Measurements from ENCODE around the gene TNS3.

TNS3 gene

GRCh38 chr7:47506382-47507339 lies 75.2 kb downstream of the TNS3 start:
- no peak for DNase-seq (ENCODE audit: low read depth in 3 of 3)

- no peak for DNase-seq (ENCODE audit: low read depth in 3 of 3)
These were observed 76.5 kb downstream of the TNS3 start for GRCh38 chr7:47505312-47506007.

- DNase-seq (ENCODE audit: low read depth in 3 of 3) = no peak
These were observed 77.2 kb downstream of the TNS3 start for GRCh38 chr7:47504551-47505311.

- no peak for DNase-seq (ENCODE audit: low read depth in 3 of 3)
These were observed 78.6 kb downstream of the TNS3 start for GRCh38 chr7:47503281-47503680.

- DNase-seq (ENCODE audit: low read depth in 3 of 3) = no peak
These were observed 79.6 kb downstream of the TNS3 start for GRCh38 chr7:47502240-47502877.

GRCh38 chr7:47501406-47501805 lies 80.5 kb downstream of the TNS3 start:
- no peak for DNase-seq (ENCODE audit: low read depth in 3 of 3)

- DNase-seq (ENCODE audit: low read depth in 3 of 3) = no peak
These were observed 81.8 kb downstream of the TNS3 start for GRCh38 chr7:47500103-47500563.

GRCh38 chr7:47498229-47499056 lies 83.5 kb downstream of the TNS3 start:
- DNase-seq (ENCODE audit: low read depth in 3 of 3) = no peak

- DNase-seq (ENCODE audit: low read depth in 3 of 3) = no peak
These were observed 84.4 kb downstream of the TNS3 start for GRCh38 chr7:47497367-47498096.

- DNase-seq (ENCODE audit: low read depth in 3 of 3) = no peak
These were observed 85.2 kb downstream of the TNS3 start for GRCh38 chr7:47496666-47497065.

- no peak for DNase-seq (ENCODE audit: low read depth in 3 of 3)
These were observed 85.8 kb downstream of the TNS3 start for GRCh38 chr7:47496056-47496665.

- no peak for DNase-seq (ENCODE audit: low read depth in 3 of 3)
These were observed 87.7 kb downstream of the TNS3 start for GRCh38 chr7:47493976-47494911.

- no peak for DNase-seq (ENCODE audit: low read depth in 3 of 3)
These were observed 89.1 kb downstream of the TNS3 start for GRCh38 chr7:47492716-47493325.

- no peak for DNase-seq (ENCODE audit: low read depth in 3 of 3)
These were observed 91.2 kb downstream of the TNS3 start for GRCh38 chr7:47490501-47491265.

- DNase-seq (ENCODE audit: low read depth in 3 of 3) = no peak
These were observed 92.3 kb downstream of the TNS3 start for GRCh38 chr7:47489624-47490023.

- no peak for DNase-seq (ENCODE audit: low read depth in 3 of 3)
These were observed 93.0 kb downstream of the TNS3 start for GRCh38 chr7:47488969-47489342.

All from stimulated activated CD4-positive, alpha-beta T cell treated with anti-CD3 and anti-CD28 coated beads, TNF-alpha, amount 100 ng/mL, for 4 hours (primary cell).